ENCODE measurements around the gene ZNF658.
"Not testable (repeated sequence)": the region's sequence is repeated elsewhere in the genome, so short reads cannot be mapped to it uniquely, and the experiment has no call there.

DNA sequence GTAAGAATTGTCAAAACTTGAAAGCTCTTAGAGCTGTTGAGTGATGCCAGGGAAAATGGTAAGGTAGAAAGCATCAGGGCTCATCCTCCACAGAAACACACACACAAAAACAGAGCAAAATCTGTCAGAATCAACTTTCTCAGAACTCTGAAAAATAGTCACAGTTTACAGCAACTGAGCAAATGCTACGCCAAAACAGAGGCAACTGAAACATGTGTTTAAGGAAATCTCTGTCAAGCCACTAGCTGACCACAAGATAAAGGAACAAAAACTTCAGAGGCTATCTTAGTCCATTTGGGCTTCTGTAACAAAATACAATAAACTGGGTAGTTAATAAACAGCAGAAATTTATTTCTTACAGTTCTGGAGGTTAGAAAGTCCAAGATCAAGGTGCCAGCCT lies 10.2 kb upstream of the ZNF658 start:
- not testable (repeated sequence) for TF ChIP-seq POLR2A (IDR thresholded peaks at IDR 0.05; ENCODE audit: low read depth, low read length); POLR2AphosphoS5 (IDR thresholded peaks at IDR 0.05; ENCODE audit: low read depth, low read length); TAF1 (IDR thresholded peaks at IDR 0.05; ENCODE audit: borderline replicate concordance, low read depth, low read length)

Data from GM12892 (cell line).